Glutamatergic neuron (in vitro differentiated cells): ENCODE results near the gene ADORA3. TPM values are rescaled to one million over a fixed set of nuclear protein-coding genes. Genes with fewer than 3 reads are reported as not detected.

Source experiments
- DNase-seq: peaks from one replicate; pipeline ENCODE4 v3.0.0; 2022
- H3K27ac Mint-ChIP-seq: one replicate; pipeline ENCODE4 v1.8.0; 2020; ENCODE audit warnings: mild to moderate bottlenecking, mixed read lengths, inconsistent platforms; ENCODE audit not compliant: unreplicated experiment
- H3K27me3 Mint-ChIP-seq: one replicate; pipeline ENCODE4 v1.8.0; 2020; ENCODE audit warnings: mild to moderate bottlenecking, moderate library complexity, mixed read lengths, inconsistent platforms; ENCODE audit not compliant: unreplicated experiment
- H3K36me3 Mint-ChIP-seq: one replicate; pipeline ENCODE4 v1.8.0; 2020; ENCODE audit warnings: mild to moderate bottlenecking, mixed read lengths, inconsistent platforms; ENCODE audit not compliant: unreplicated experiment
- H3K4me1 Mint-ChIP-seq: one replicate; pipeline ENCODE4 v1.8.0; 2020; ENCODE audit warnings: mild to moderate bottlenecking, low read depth, mixed read lengths, inconsistent platforms; ENCODE audit not compliant: unreplicated experiment
- H3K4me3 Mint-ChIP-seq: one replicate; pipeline ENCODE4 v1.8.0; 2020; ENCODE audit warnings: mild to moderate bottlenecking, mixed read lengths, inconsistent platforms; ENCODE audit not compliant: unreplicated experiment
- H3K9me3 Mint-ChIP-seq: one replicate; pipeline ENCODE4 v1.8.0; 2020; ENCODE audit warnings: mild to moderate bottlenecking, moderate library complexity, mixed read lengths, inconsistent platforms; ENCODE audit not compliant: unreplicated experiment
- CTCF ChIP-seq: fragments of 200-600 bp; sonication (generic); IDR thresholded peaks from one replicate; pipeline ENCODE4 v1.5.0; 2021; ENCODE audit not compliant: partially characterized antibody, unreplicated experiment
- total RNA-seq: library from RNA; stranded (reverse); fragmentation: NEBNext Ultra II Directional; extraction: Animal tissue kit (Norgen Biotek cat#: 25700); gene quantifications from one replicate; pipeline ENCODE4 v1.2.1, GENCODE V29; 2021; ENCODE audit not compliant: unreplicated experiment

ADORA3 gene
- total RNA-seq, 1 donor from 2014 or later = not detected

DNA sequence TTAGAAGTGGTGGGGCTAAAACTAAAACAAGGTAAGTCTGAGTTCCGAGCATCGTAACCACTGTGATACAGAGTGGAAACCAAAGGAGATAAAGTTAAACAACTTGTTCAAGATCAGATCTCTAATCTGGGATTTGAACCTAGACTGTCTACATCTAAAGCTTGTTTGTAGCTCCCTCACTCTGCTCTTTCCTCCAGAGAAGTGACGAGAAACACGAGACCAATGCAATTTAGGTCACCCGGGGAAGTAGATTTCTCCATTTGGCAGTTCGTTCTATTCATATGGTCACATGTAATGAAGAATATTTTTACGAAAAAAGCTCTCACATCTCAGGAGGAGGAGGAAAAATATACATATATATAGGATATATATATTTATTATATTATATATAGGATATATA lies 1.8 kb downstream of the ADORA3 start:
- DNase-seq = no peak
- no peaks in the 10 kb centered on the region for H3K36me3 Mint-ChIP-seq
- no peaks in the 10 kb centered on the region for H3K4me1 Mint-ChIP-seq
- peaks cover 3% of the 10 kb centered on the region for H3K27me3 Mint-ChIP-seq
- H3K9me3 Mint-ChIP-seq = no peaks in the 10 kb centered on the region
- TF ChIP-seq CTCF = no peak
- H3K4me3 Mint-ChIP-seq = no peak overlapping the region
- H3K27ac Mint-ChIP-seq = no peak overlapping the region

- Mint-ChIP-seq H3K9me3 (no peaks in the 10 kb centered on the region), H3K36me3 (no peaks in the 10 kb centered on the region), H3K4me1 (no peaks in the 10 kb centered on the region), H3K27ac (no peak overlapping the region), H3K27me3 (no peaks in the 10 kb centered on the region), H3K4me3 (no peak overlapping the region)
- no peak for TF ChIP-seq CTCF
- no peak for DNase-seq
Observed at GRCh38 chr1:111499026-111499785, 4.2 kb downstream of the ADORA3 start.

- H3K9me3 Mint-ChIP-seq = no peaks in the 10 kb centered on the region
- no peak overlapping the region for H3K27ac Mint-ChIP-seq
- no peak overlapping the region for H3K4me3 Mint-ChIP-seq
- H3K36me3 Mint-ChIP-seq = no peaks in the 10 kb centered on the region
- no peak for TF ChIP-seq CTCF
- no peaks in the 10 kb centered on the region for H3K27me3 Mint-ChIP-seq
- no peaks in the 10 kb centered on the region for H3K4me1 Mint-ChIP-seq
- DNase-seq = no peak
Observed at GRCh38 chr1:111497592-111497991, 5.8 kb downstream of the ADORA3 start.

DNA sequence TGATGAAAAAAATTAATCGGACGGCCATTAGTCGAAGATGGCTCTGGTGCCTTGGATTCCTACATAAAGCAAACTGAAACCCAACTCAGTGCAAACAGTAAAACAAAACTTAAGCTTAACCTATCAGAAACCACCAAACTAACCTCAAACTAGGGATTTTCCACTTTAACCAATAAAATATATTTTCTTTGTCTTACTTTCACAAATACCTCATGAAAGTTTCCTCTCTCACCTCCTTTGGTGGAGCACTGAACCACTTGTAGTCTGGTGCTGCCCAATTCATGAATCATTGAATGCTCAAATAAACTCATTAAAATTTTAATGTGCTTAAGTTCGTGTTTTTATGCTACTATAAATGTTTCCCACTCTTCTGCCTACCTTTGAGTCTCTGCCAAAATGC lies 7.0 kb downstream of the ADORA3 start:
- no peaks in the 10 kb centered on the region for H3K36me3 Mint-ChIP-seq
- H3K27me3 Mint-ChIP-seq = no peaks in the 10 kb centered on the region
- no peaks in the 10 kb centered on the region for H3K4me1 Mint-ChIP-seq
- no peak for DNase-seq
- no peak overlapping the region for H3K4me3 Mint-ChIP-seq
- TF ChIP-seq CTCF = no peak
- no peak overlapping the region for H3K27ac Mint-ChIP-seq
- no peaks in the 10 kb centered on the region for H3K9me3 Mint-ChIP-seq

- H3K27ac Mint-ChIP-seq = no peak overlapping the region
- no peak for TF ChIP-seq CTCF
- no peaks in the 10 kb centered on the region for H3K27me3 Mint-ChIP-seq
- no peaks in the 10 kb centered on the region for H3K36me3 Mint-ChIP-seq
- H3K4me3 Mint-ChIP-seq = no peak overlapping the region
- H3K4me1 Mint-ChIP-seq = no peaks in the 10 kb centered on the region
- H3K9me3 Mint-ChIP-seq = no peaks in the 10 kb centered on the region
- DNase-seq = no peak
Observed at GRCh38 chr1:111491070-111491469, 12.4 kb downstream of the ADORA3 start.
